Liver (tissue), 3 donors: ENCODE results near the gene GTF2F2.

Source experiments
- CTCF ChIP-seq: fragments of 150-350 bp; IDR thresholded peaks from 2 replicates; pipeline ENCODE4 v1.5.1; 2017; ENCODE audit warnings: improper control_type of control experiment, low read depth, low read length; ENCODE audit not compliant: missing input control
- JUND ChIP-seq, 2 donors: IDR thresholded peaks; 2 replicates each; pipeline ENCODE4 v1.6.1; 2016; ENCODE audit warnings: antibody characterized with exemption in 2 of 2
- REST ChIP-seq: IDR thresholded peaks from 2 replicates; pipeline ENCODE4 v1.6.1; 2016; ENCODE audit warnings: antibody characterized with exemption, mild to moderate bottlenecking
- SP1 ChIP-seq: IDR thresholded peaks from 2 replicates; pipeline ENCODE4 v1.6.1; 2018; ENCODE audit warnings: antibody characterized with exemption, mild to moderate bottlenecking
- YY1 ChIP-seq: IDR thresholded peaks from 2 replicates; pipeline ENCODE4 v1.6.1; 2016; ENCODE audit warnings: antibody characterized with exemption, mild to moderate bottlenecking
- donor health status: healthy.
- donor health status: healthy.

DNA sequence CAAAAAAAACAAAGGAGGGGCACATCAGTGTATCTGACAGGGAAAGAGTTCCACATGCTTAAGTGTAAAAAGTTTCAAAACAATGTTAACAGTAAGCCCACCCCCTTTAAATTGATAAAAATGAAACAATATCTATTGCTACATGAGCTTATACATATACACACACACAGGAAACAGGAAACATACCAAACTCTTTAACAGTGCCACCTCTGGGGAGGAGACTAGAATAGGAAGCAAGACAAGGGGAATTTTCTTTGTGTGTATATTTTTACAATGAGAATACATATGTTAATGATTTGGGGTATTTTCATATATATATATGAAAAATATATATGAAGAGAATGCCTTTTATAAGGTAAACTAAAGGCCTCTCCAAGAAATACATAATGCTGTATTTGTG is 175.9 kb downstream of the GTF2F2 start:
- TF ChIP-seq JUND (IDR thresholded peaks at IDR 0.05), result no peak
- TF ChIP-seq CTCF, result no peak
- no peak for TF ChIP-seq YY1
- no peak for TF ChIP-seq REST
- no peak for TF ChIP-seq SP1
